Measurements from ENCODE around the gene ADSS1.

The ADSS1 gene

DNA sequence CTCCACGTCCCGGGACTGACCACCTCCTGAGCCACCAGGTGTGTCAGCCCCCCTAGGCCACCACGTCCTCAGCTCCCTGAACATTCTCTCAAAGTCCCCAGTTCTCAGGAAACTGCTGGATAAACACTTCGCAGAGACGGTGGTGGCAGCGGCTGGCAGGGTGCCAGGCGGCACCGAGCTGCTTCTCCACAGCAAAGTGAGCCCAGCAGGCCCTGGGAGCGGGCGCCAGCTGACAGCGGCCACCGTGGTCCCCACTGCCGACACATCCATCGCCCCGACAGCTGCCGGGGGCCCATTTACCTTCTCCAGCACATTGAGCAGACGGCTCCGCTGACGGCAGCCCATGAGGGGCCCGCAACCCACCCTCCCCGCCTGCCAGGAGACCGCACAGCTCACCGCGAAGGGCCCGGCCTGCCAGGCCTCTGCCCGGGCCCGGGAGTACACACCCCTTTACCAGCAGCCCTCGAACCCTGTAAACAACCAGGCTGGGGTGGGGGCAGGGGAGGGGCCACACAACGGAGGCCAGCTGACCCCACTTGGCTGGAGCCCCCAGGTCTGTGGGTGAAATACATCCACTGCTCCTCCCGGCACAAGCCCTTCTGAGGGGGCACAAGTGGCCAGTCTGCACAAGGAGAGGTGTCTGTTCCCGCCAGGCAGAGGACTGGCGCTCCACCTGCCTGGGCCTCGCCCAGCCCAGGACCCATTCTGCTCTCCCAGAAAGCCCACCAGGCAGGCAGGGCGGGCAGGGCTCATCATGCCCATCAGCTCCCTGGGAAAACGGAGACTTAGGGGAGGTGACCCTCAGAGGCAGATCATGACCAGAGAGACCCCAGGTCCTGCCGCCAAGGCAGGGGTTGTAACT is 61.0 kb downstream of the ADSS1 start:
- DNase-seq = no peak

GRCh38 chr14:104785708-104786080 is 61.7 kb downstream of the ADSS1 start:
- DNase-seq = no peak

DNA sequence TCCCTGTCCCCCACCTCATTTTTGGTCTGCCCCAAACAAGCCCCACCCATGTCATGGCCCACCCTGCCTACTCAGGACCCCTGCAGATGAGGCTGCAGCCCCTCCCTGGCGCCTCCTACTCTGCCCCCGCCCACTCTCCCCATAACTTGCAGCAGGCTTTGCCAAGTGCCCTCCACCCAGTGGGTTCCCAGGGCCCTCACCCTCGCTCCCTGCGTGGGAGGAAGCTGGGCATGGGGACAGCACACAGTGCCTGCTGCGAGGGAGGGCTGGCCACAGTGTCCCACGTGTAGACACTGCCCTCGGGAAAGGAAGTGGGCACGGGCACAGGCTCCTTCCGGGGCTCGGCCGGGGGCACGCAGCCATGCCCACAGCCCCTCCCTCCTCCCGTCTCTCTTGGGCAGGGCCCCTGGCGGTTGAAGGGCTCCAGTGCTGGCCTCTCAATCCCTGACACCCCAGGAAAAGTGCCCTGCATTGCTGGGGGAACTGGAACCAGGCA is 62.1 kb downstream of the ADSS1 start:
- no peak for DNase-seq

DNA sequence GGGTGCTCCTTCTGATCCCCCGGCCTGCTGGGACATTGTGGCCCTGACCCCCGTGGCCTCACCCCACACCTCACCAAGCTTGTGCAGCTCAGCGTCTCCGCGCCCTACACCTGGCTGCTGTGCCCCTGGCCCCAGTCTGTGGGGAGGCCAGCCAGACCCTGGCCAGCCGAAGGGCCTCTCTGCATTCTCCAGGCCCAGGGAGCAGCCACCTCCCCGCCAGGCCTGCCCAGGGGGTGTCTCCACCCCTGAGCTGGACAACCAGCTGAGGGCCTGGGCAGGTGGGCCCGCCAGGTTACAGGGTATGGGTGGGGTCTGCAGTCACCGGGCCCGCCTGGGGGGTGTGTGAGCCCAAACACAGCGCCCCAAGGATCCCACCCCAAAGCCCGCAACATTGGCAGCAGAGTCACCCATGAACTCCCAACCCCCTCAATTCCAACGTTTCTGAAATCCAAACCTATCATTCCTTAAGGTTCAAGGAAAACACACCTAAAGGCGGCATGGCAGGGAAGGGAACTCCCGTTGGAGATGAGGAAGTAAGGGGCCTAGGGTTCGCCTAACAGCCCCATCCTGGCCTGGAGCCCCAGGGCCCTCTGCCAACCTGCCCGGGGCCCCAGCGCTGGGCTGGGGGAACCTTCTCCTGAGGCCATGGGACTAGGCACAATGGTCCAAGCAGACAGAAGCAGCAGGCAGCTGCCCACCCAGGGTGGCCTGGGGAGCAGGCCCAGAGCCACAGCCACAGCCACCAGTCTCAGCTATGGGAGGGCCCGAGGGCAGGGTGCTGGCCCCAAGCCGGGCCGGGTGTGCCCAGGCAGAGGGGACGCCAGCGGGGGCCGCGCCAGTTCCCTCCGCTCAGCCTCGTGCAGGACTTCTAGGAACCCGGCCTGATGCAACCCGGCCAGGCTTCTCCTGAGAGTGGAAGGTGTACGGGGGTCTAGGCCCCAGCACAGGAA is 63.0 kb downstream of the ADSS1 start:
- DNase-seq = no peak

GRCh38 chr14:104787736-104788135 is 63.7 kb downstream of the ADSS1 start:
- DNase-seq = no peak

- no peak for DNase-seq
Measured at GRCh38 chr14:104788161-104788818, 64.3 kb downstream of the ADSS1 start.

- DNase-seq = no peak
Measured at GRCh38 chr14:104788873-104789663, 65.0 kb downstream of the ADSS1 start.

DNA sequence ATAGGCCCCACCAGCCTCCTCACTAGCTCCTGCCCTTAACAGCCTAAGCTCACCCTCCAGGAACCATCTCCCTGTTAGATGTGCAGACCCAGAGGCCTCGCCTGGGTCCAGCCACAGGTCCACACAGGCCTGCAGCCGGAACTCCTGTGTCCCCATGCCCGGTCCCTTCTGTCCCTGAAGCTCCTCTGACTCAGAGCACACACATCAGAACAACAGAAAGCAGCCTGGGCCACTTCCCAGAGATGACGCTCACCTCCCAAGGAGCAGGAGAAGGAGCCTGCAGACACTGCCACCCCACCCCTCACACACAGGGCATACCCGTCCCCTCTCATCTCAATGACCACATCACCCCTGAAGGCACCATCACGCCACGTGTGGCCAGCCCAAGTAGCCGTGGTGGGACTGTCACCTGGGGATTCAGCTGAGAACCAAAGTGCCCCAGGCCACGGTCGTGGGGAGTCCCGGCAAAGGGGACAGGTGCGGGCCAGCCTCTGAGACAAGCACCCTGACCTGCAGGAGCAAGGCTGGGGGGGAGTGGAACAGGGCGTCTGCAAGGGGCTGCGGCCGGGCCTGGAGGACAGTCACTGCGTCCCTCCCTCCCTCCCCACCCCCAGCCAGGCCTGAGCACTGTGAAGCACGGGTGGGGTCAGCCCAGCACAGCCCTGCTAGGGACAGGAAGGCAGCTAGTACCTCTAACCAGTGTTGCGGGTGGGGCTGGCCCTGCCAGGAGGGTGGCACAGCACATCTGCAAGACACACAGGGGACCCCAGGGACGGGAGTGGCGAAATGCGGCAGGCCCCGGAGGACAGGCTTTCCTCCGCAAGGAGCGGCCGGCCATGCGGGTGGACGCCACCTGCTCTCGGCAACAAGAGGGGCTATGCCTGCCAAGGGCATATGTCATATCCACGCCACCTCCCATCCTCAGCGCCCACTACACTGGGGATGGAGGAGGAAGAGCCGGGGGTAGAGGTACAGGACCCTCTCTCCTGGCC is 66.0 kb downstream of the ADSS1 start:
- no peak for DNase-seq

DNA sequence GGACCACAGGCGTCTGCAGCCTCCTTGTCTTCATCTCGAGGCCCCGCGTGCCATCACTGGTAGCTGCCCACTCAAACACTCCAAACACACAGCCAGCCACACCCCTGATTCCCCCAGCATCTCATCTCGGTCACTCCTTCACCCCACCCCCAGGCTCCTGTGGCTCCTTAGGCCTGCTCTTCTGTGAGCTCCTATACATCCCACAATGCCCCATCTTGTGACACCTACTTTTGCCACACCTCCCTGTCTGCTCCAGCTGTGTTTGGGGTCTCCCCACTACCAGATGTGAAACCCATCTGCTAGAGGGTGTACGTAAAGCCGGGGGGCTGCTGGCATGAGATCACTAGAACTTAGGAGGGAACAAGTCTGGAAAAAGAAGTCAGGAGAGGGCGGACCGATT is 67.4 kb downstream of the ADSS1 start:
- DNase-seq = no peak

GRCh38 chr14:104792101-104792884 is 68.3 kb downstream of the ADSS1 start:
- no peak for DNase-seq

DNA sequence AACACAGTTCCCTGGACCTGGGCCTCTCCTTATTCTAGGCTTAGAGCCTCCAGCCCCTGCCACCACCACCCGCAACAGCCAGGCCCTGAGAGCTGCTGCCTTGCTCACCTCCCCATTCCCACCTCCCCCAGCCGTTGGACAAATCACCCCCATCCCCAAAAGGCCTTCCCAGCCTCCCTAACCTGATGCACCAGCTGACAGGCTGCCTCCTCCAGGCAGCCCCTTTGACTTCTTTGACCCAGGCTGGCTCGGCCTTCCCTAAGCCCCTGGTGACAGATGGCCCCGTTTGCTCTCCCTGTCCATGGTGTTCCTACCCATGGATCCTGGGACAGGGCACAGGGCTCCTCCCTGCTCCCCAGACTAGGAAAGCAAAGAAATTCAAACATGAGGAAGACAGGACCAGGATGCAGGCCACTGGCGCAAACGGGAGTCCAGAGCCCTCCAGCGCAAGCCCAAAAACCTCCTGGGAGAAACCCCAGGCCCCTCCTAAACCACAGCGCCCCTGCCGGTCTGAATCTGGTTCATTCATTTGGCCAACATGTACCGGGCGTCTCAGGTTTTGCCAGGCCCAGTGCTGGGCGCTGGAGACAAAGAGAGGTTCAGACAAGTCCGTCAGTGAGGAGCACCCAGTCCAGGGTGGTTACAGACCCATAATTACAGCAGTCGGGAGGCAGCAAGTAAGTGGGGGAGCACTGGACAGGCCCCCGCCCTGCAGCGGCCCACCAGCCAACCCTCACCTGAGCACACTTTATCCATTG is 69.1 kb downstream of the ADSS1 start:
- DNase-seq = no peak

- no peak for DNase-seq
Measured at GRCh38 chr14:104793703-104793959, 69.6 kb downstream of the ADSS1 start.

DNA sequence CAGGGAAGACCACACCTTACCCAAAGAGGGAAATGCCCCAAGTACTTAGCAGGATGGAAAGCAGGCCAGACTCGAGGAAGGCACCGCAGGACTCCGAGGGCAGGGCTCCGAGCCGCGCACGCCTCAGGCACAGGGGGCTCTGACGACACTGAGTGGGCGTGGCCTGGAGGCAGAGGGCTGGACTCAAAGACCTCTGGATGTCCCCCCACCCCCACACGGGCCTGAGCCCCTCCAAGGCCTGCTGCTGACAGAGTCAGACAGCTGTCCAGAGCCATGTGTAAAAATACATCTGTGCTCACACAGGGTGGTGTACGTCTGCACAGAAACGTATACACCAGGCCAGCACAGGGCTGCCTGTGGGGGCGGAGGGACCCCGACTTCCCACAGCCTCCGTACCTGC is 70.1 kb downstream of the ADSS1 start:
- peak; percentile 78 for DNase-seq

GRCh38 chr14:104794631-104794992 is 70.6 kb downstream of the ADSS1 start:
- no peak for DNase-seq

GRCh38 chr14:104794993-104795780 is 71.2 kb downstream of the ADSS1 start, which contains the start of gene AKT1:
Gene AKT1, minus strand, starts transcription at chr14:104795748. Its CDS starts 3,105 bp downstream, at chr14:104792643.
- peak; percentile 74 for DNase-seq

GRCh38 chr14:104795781-104796686 is 72.0 kb downstream of the ADSS1 start:
- DNase-seq = no peak

DNA sequence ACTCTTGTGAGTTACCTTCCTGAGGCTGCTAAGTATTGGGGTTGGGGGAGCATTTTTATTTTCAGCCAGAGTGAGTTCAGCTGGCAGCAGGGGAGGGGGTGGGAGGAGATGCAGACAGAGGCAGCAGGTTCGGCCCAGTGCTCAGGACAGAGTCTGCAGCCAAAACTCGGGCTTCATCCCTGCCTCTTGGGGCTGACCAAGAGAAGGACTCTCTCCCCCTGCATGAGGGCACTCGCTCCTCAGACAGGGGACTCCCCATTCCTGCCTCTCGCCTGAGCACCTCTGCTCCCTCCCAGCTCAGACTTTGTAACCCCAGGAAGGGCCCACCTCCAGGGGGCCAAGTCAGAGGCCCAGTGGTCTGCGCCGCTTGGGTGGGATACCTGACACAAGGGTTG is 72.7 kb downstream of the ADSS1 start:
- no peak for DNase-seq
